WTC11 (cell line): ENCODE results near the gene CPVL. TPM values are rescaled to one million over a fixed set of nuclear protein-coding genes. Genes with fewer than 3 reads are reported as not detected.
A peak's percentile ranks its signal among the peaks of the same experiment; 100 is the strongest.

ENCODE experiments used
- ATAC-seq: fragments of 200-7000 bp; cut with Tn5 transposase; 2 replicates; pipeline ENCODE4 v1.10.0; 2021; ENCODE audit warnings: mild to moderate bottlenecking, moderate library complexity
- CTCF ChIA-PET: fragments of 300-600 bp; sonication (Branson Sonifier 250); formaldehyde crosslinking; loops from one replicate; lab custom pipeline; 2021; ENCODE audit warnings: antibody characterized with exemption; lab: Charles Lee
- POLR2A ChIA-PET: fragments of 350-600 bp; sonication (Branson Sonifier 250); formaldehyde crosslinking; loops from one replicate; lab custom pipeline; 2021; ENCODE audit warnings: antibody characterized with exemption; lab: Charles Lee
- DNase-seq: peaks from one replicate; pipeline ENCODE4 v3.0.0; 2021; ENCODE audit warnings: low spot score
- H3K27ac Mint-ChIP-seq: 2 replicates; pipeline ENCODE4 v1.8.0; 2021; ENCODE audit warnings: mixed read lengths
- H3K27me3 Mint-ChIP-seq: 2 replicates; pipeline ENCODE4 v1.8.0; 2021; ENCODE audit warnings: low read depth, mild to moderate bottlenecking, moderate library complexity, mixed read lengths
- H3K36me3 Mint-ChIP-seq: 2 replicates; pipeline ENCODE4 v1.8.0; 2021; ENCODE audit warnings: mixed read lengths
- H3K4me1 Mint-ChIP-seq: 2 replicates; pipeline ENCODE4 v1.8.0; 2022; ENCODE audit warnings: mixed read lengths
- H3K4me3 Mint-ChIP-seq: 2 replicates; pipeline ENCODE4 v1.8.0; 2021; ENCODE audit warnings: mild to moderate bottlenecking, moderate library complexity, mixed read lengths
- H3K9me3 Mint-ChIP-seq: 2 replicates; pipeline ENCODE4 v1.8.0; 2021; ENCODE audit warnings: mixed read lengths
- AFF4 ChIP-seq: sonication (generic); formaldehyde crosslinking; IDR thresholded peaks from 2 replicates; pipeline ENCODE4 v1.8.1; 2023; ENCODE audit warnings: mild to moderate bottlenecking, missing genetic modification reagents, borderline replicate concordance
- CTCF ChIP-seq: fragments of 200-600 bp; IDR thresholded peaks from 2 replicates; pipeline ENCODE4 v1.8.0; 2022; ENCODE audit warnings: antibody characterized with exemption
- FOXK1 ChIP-seq: sonication (generic); formaldehyde crosslinking; IDR thresholded peaks from 2 replicates; pipeline ENCODE4 v1.8.0; 2022; ENCODE audit warnings: mild to moderate bottlenecking, moderate library complexity, missing genetic modification reagents
- JAZF1 ChIP-seq: fragments of 250-450 bp; sonication (Bioruptor Pico); IDR thresholded peaks from 2 replicates; pipeline ENCODE4 v1.9.0; 2021; ENCODE audit warnings: moderate library complexity, mild to moderate bottlenecking, inconsistent platforms
- MXD4 ChIP-seq: fragments of 250-450 bp; sonication (Bioruptor Pico); IDR thresholded peaks from 2 replicates; pipeline ENCODE4 v1.8.0; 2021; ENCODE audit warnings: mild to moderate bottlenecking, moderate library complexity, borderline replicate concordance
- NR1H2 ChIP-seq: sonication (generic); formaldehyde crosslinking; IDR thresholded peaks from 2 replicates; pipeline ENCODE4 v1.9.0; 2021; ENCODE audit warnings: mild to moderate bottlenecking, moderate library complexity, missing genetic modification reagents
- ZNF121 ChIP-seq: sonication (generic); formaldehyde crosslinking; IDR thresholded peaks from 2 replicates; pipeline ENCODE4 v1.8.0; 2023; ENCODE audit warnings: missing genetic modification reagents
- ZNF232 ChIP-seq: sonication (generic); formaldehyde crosslinking; IDR thresholded peaks from 2 replicates; pipeline ENCODE4 v1.8.0; 2022; ENCODE audit warnings: mild to moderate bottlenecking, missing genetic modification reagents
- ZNF512 ChIP-seq: sonication (generic); formaldehyde crosslinking; IDR thresholded peaks from 2 replicates; pipeline ENCODE4 v1.8.1; 2022; ENCODE audit warnings: missing genetic modification reagents, borderline replicate concordance
- total RNA-seq: library from RNA; stranded (reverse); gene quantifications from 3 replicates; pipeline ENCODE4 v1.2.3, GENCODE V29; 2021

Gene CPVL
- total RNA-seq, 1 experiment from 2014 or later, result 34.2 TPM

GRCh38 chr7:29105752-29106668 is 40.3 kb downstream of the CPVL start:
- Mint-ChIP-seq H3K4me3 (no peak overlapping the region), H3K9me3 (peaks cover 9% of the 10 kb centered on the region), H3K36me3 (peaks cover 10% of the 10 kb centered on the region), H3K4me1 (no peaks in the 10 kb centered on the region; the same call in 1 of the 2 replicates), H3K27ac (no peak overlapping the region), H3K27me3 (no peaks in the 10 kb centered on the region)
- ATAC-seq, result peak; percentile 86
- POLR2A ChIA-PET, result no interaction called here
- TF ChIP-seq CTCF (peak; percentile 47), ZNF512 (CRISPR knock-in tag) (no peak)
- CTCF ChIA-PET, result interaction anchor here (0.5 to 6.5 kb wide), 46 partner anchors 9 to 457 kb away, joined by 3 to 246 read pairs (median 4); partner anchors contain the start of genes PRR15 and TRIL
- DNase-seq, result peak; percentile 34

- TF ChIP-seq MXD4 (CRISPR knock-in tag) (no peak), AFF4 (CRISPR knock-in tag) (no peak), ZNF232 (no peak), NR1H2 (no peak), ZNF121 (CRISPR knock-in tag) (no peak), JAZF1 (CRISPR knock-in tag) (no peak)
- Mint-ChIP-seq H3K36me3 (peaks cover 4% of the 10 kb centered on the region), H3K4me1 (peaks cover 4% of the 10 kb centered on the region), H3K27me3 (no peaks in the 10 kb centered on the region), H3K9me3 (peaks cover 3% of the 10 kb centered on the region; the same call in 1 of the 2 replicates), H3K27ac (no peak overlapping the region), H3K4me3 (no peak overlapping the region)
- DNase-seq, result no peak
- ChIA-PET CTCF (interaction anchor here (0.5 to 6.5 kb wide), 4 partner anchors 181 to 340 kb away, joined by 4 to 246 read pairs (median 6); no protein-coding TSS in a partner anchor), POLR2A (no interaction called here)
- ATAC-seq, result no peak
Measured at GRCh38 chr7:29105191-29105590, 41.1 kb downstream of the CPVL start.

GRCh38 chr7:29102558-29103151 is 43.7 kb downstream of the CPVL start:
- TF ChIP-seq CTCF (peak; percentile 48), FOXK1 (CRISPR knock-in tag) (no peak), ZNF121 (CRISPR knock-in tag) (peak; percentile 45; the same call in 1 of the 2 replicates)
- peaks cover 4% of the 10 kb centered on the region for H3K4me1 Mint-ChIP-seq
- DNase-seq, result peak; percentile 81
- POLR2A ChIA-PET, result interaction anchor here (0.6 to 1.2 kb wide), 2 partner anchors 22 to 146 kb away, joined by 3 to 10 read pairs; no protein-coding TSS in a partner anchor
- H3K4me3 Mint-ChIP-seq, result no peak overlapping the region
- H3K9me3 Mint-ChIP-seq, result peaks cover 3% of the 10 kb centered on the region; the same call in 1 of the 2 replicates
- peak; percentile 83 for ATAC-seq
- no peak overlapping the region for H3K27ac Mint-ChIP-seq
- H3K27me3 Mint-ChIP-seq, result no peaks in the 10 kb centered on the region
- no peaks in the 10 kb centered on the region; the same call in 1 of the 2 replicates for H3K36me3 Mint-ChIP-seq
- CTCF ChIA-PET, result interaction anchor here (0.7 to 6.5 kb wide), 4 partner anchors 11 to 212 kb away, joined by 4 to 246 read pairs (median 40); partner anchors contain the start of gene TRIL
